RWPE2 (cell line): ENCODE measurements around the gene NSD1.

ENCODE experiments used
- ATAC-seq: fragments of 200-7000 bp; cut with Tn5 transposase; 3 replicates; pipeline ENCODE4 v1.9.1; 2021; ENCODE audit warnings: low read depth
- DNase-seq: peaks from one replicate; pipeline ENCODE4 v3.0.0-alpha.2; 2020; ENCODE audit warnings: low spot score
- H3K27ac ChIP-seq: fragments of 450-650 bp; 2 replicates; pipeline ENCODE4 v1.5.1; 2017; ENCODE audit warnings: mild to moderate bottlenecking; ENCODE audit not compliant: poor library complexity, severe bottlenecking
- H3K27me3 ChIP-seq: fragments of 250-450 bp; sonication (Bioruptor Pico); 2 replicates; pipeline ENCODE4 v1.5.1; 2021; ENCODE audit warnings: mild to moderate bottlenecking, moderate library complexity; ENCODE audit not compliant: insufficient read depth, poor library complexity, severe bottlenecking
- H3K36me3 ChIP-seq: fragments of 250-450 bp; sonication (Bioruptor Pico); 2 replicates; pipeline ENCODE4 v1.5.1; 2020; ENCODE audit warnings: low read depth, mild to moderate bottlenecking, moderate library complexity
- H3K4me1 ChIP-seq: fragments of 250-450 bp; sonication (Bioruptor Pico); 2 replicates; pipeline ENCODE4 v1.5.1; 2021; ENCODE audit warnings: mild to moderate bottlenecking, moderate library complexity; ENCODE audit not compliant: insufficient read depth, poor library complexity, severe bottlenecking
- H3K4me3 ChIP-seq: fragments of 250-450 bp; sonication (Bioruptor Pico); 2 replicates; pipeline ENCODE4 v1.5.1; 2021; ENCODE audit warnings: mild to moderate bottlenecking, moderate library complexity; ENCODE audit not compliant: severe bottlenecking
- H3K9me3 ChIP-seq: fragments of 250-450 bp; sonication (Bioruptor Pico); 2 replicates; pipeline ENCODE4 v1.5.1; 2021; ENCODE audit warnings: mild to moderate bottlenecking, moderate library complexity; ENCODE audit not compliant: severe bottlenecking
- TF ChIP-seq, protein P1 (sequence below): fragments of 450-650 bp; IDR thresholded peaks from one replicate; pipeline ENCODE4 v1.5.1; 2017; ENCODE audit warnings: mild to moderate bottlenecking, moderate library complexity; ENCODE audit not compliant: poor library complexity, severe bottlenecking

NSD1 gene

DNA sequence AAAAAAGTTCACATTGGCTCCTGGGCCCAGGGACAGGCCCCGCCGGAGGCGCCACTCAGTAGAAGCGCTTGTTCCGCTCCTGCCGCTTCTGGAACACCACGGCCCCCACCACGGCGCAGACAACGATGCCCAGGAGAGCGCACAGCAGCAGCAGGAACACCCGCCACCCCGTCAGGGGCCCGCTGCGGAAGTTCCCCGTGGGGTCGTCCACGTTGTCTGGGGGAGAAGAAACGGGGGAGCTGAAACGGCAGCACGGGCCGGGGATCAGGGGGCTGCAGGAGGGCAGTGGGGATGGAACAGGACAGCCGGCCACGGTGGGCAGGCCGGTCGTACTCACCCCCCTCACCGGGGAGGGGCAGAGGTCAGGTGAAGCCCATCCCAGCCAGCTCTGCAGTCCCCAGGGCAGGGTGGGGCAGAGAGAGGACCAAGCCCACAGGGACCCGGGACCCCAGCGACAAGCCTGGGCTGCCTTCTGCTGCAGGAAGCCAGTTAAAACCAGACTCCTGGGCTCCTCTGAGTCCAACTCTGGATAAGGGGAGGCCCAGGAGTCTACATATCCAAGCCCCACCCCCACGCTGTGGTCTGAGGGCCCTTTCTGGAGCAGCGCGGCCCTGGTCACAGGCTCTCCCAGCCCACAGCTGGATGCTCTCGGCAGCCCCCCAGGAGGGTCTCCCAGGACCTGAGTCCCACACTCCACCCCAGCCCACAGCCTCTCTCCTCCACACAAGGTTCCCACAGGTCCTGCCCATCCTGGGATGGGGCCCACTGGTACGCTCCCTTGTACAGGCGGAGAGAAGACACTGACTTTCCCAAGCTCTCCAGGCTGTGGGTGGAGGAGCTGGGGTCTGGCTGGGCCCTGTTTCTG lies 198.7 kb downstream of the NSD1 start:
- H3K4me1 ChIP-seq = peaks cover 7% of the 10 kb centered on the region
- peaks cover 75% of the 10 kb centered on the region for H3K36me3 ChIP-seq
- DNase-seq (no peak), ATAC-seq (no peak)
- H3K27me3 ChIP-seq = no peaks in the 10 kb centered on the region
- no peak overlapping the region for H3K4me3 ChIP-seq
- no peak overlapping the region for H3K27ac ChIP-seq
- TF ChIP-seq, protein P1, sequence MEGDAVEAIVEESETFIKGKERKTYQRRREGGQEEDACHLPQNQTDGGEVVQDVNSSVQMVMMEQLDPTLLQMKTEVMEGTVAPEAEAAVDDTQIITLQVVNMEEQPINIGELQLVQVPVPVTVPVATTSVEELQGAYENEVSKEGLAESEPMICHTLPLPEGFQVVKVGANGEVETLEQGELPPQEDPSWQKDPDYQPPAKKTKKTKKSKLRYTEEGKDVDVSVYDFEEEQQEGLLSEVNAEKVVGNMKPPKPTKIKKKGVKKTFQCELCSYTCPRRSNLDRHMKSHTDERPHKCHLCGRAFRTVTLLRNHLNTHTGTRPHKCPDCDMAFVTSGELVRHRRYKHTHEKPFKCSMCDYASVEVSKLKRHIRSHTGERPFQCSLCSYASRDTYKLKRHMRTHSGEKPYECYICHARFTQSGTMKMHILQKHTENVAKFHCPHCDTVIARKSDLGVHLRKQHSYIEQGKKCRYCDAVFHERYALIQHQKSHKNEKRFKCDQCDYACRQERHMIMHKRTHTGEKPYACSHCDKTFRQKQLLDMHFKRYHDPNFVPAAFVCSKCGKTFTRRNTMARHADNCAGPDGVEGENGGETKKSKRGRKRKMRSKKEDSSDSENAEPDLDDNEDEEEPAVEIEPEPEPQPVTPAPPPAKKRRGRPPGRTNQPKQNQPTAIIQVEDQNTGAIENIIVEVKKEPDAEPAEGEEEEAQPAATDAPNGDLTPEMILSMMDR = no peak
- no peaks in the 10 kb centered on the region for H3K9me3 ChIP-seq

DNA sequence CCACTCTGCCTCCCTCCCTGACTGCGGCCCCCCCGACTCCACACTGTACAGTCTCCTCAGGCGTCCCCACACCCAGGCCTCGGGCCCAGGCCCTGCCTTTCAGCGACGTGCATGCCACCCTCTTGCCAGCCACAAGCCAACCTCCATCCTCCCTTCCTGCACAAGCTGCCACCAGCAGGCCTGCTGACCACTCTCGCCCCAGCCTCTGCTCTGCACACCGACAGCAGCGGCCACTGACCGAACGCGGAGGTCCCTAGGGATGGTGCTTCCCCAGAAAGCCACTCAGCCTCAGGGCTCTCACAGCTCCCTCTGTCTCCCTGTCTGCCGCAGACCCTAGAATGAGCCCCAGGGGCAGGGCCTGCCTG lies 199.3 kb downstream of the NSD1 start:
- Histone ChIP-seq H3K4me1 (peaks cover 5% of the 10 kb centered on the region), H3K36me3 (peaks cover 77% of the 10 kb centered on the region)
- no peak for ATAC-seq

DNA sequence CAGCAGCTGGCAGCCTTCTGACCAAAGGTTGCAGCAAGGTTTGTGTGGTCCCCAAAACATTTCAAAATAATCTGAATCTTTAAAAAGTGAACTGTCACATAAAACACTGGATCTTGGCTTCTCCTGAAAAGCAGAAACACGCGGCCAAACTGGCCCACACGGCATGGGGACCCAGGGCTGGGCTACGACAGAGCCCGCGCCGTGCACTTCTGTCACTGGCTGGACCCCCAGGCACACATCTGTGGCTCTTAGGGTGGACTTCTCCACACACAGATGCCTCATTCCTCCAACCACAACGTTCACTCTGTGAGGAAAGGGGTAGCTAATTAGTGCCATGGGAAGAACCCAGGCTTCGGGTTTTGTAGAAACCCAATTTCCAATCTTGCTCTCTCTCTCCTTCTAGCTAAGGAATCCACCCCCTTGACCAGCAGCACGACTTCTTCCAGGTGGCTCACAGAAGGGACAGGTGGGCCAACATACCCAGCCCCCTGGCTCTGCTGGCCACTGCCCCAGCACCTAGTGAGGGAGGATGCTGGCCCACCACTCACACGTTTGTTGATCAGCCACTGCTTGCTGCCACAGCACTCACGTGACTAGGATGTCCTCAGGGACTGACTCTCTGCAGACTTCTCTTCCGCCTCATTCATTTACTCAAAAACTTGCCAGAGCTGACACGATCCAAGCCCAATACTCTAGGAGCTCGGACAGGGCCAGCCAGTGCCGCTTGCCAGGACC lies 200.0 kb downstream of the NSD1 start:
- Histone ChIP-seq H3K4me3 (no peak overlapping the region), H3K27me3 (no peaks in the 10 kb centered on the region), H3K36me3 (peaks cover 84% of the 10 kb centered on the region), H3K9me3 (no peaks in the 10 kb centered on the region), H3K4me1 (no peaks in the 10 kb centered on the region), H3K27ac (no peak overlapping the region)
- ATAC-seq (no peak), DNase-seq (no peak)
- TF ChIP-seq, protein P1 = no peak

More for the DNA sequence above, 199.3 kb downstream of the NSD1 start:
- TF ChIP-seq, protein P1 = no peak
- no peak overlapping the region for H3K27ac ChIP-seq
- no peaks in the 10 kb centered on the region for H3K9me3 ChIP-seq
- no peak overlapping the region for H3K4me3 ChIP-seq
- no peak for DNase-seq
- no peaks in the 10 kb centered on the region for H3K27me3 ChIP-seq

DNA sequence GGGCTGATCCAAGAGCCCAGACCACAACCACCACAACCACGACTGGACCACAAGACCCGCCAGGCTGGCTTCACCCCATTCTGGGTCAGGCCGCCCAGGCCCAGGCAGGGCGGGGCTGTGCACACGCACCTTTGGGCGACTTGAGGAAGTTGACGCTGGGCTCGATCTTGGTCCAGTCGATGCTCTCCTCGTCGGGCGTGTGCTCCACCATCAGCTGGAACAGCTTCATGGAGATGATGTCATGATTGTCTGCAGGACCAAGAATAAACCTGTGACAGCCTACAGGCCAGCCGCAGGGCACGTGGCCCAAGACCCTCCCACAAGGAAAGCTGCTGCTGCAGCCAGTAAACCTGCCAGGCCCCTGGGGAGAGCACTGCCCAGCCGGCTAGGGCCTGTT lies 200.6 kb downstream of the NSD1 start:
- no peaks in the 10 kb centered on the region for H3K4me1 ChIP-seq
- no peak for DNase-seq
- no peak for ATAC-seq
- H3K9me3 ChIP-seq = no peaks in the 10 kb centered on the region
- H3K4me3 ChIP-seq = no peak overlapping the region
- TF ChIP-seq, protein P1 = no peak
- H3K27ac ChIP-seq = no peak overlapping the region
- peaks cover 86% of the 10 kb centered on the region for H3K36me3 ChIP-seq
- no peaks in the 10 kb centered on the region for H3K27me3 ChIP-seq
